Activated CD4-positive, CD25-positive, alpha-beta regulatory T cell treated with anti-CD3 and anti-CD28 coated beads, Interleukin-2, amount 50 U/mL, for 24 hours (primary cell): Measurements from ENCODE around the gene ARID3A.
"Not testable (repeated sequence)": the region's sequence is repeated elsewhere in the genome, so short reads cannot be mapped to it uniquely, and the experiment has no call there.

Experiments
- ATAC-seq, 2 donors: fragments of 150-1000 bp; cut with Tn5 transposase; one replicate each; pipeline ENCODE4 v1.10.0; 2021; ENCODE audit warnings: mild to moderate bottlenecking in 1 of 2, moderate library complexity in 1 of 2

ARID3A gene

DNA sequence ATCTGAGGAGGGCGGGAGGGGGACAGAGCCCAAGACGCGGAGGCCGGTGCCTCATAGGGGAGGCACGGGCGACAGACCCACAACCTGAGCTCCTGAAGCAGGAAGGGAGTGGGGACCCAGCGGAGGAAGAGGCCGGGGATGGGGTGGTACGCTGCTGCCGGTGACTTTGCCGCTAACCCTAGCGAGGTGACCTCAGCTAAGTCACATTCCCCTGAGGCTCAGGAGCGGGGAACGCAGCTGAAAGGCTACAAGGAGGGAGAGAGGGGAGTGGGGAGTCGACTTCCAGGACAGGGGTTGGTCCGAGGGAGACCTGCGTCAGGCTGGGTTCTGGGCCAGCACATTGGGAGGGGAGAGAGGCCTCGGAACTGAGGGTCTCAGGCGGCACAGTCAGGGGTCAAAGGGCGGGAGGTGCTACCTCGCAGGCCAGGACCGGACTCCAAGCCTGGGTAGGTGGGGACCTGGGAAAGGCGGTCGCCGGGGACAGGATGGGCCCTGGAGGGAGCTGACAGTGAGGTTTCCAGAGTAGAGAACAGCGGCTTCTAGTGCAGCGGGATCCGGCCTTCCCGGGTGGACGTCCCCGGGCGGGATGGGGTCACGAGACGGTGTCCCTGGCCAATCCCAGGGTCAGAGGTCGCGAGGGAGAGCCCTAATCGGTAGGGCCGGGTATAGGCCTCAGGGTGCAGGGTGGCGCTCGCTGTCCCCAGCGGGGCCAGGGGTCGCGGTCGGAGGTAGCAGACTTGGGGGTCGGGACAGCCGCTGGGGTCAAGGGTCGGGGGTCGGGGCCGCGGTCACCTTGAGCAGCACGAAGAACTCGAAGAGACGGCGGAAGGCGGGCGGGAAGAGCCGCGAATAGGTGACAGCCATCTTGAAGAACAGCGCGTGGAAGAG, 94.4 kb downstream of the ARID3A start:
- no peak for ATAC-seq

DNA sequence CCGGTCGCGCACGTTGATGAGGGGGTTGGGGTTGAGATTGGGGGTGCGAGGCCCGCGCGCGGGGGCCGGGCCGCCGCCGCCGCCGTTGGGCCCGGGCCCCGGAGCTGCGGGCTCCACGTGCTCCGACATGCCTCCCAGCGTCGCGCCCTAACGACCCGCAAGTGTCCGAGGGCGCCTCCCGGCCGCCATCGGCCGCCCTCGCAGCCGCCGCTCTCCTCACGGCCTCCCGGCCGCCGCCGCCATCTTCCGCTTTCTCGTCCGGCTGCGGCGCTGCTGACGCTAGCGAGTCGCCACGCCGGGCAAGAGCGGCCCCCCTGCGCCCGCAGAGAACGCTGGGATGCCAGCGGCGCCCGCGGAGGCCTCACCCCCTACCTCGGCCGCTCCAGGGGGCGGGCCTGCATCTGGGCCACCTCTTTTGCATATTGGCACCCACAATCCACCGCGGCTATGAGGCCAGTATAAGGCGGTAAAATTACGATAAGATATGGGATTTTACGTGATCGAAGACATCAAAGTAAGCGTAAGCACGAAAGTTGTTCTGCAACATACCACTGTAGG, 95.1 kb downstream of the ARID3A start, which contains the start of gene TMEM259:
Gene TMEM259, minus strand, starts transcription at position 256 of the 558 bp plus-strand sequence. Its CDS starts 127 bp downstream, at position 129.
- ATAC-seq: peak; percentile 87 to 90

DNA sequence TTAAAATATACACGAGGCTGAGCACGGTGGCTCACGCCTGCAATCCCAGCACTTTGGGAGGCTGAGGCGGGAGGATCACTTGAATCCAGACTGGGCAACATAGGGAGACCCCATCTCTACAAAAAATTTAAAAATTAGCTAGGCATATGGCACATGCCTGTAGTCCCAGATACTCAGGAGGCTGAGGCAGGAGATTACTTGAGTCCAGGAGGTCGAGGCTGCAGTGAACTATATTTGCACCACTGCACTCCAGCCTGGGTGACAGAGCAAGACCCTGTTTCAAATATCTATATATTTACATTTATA, 98.0 kb downstream of the ARID3A start:
- ATAC-seq: not testable (repeated sequence)

DNA sequence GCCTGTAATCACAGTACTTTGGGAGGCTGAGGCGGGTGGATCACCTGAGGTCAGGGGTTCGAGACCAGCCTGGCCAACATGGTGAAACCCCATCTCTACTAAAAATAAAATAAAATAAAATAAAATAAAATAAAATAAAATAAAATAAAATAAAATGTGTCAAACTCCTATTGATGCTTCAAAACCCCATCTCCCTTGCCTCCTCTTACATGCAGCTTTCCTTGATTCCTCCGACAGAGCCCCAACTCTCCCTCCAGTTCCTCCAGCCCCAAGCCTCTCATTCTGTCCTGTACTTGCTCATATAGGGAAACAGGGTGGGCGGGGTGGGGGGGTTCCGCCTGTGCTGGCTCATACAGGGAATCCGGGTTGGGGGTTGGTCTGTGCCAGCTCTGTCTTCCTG, 99.2 kb downstream of the ARID3A start:
- ATAC-seq: not testable (repeated sequence)
